GM12874 (cell line): ENCODE data around the gene DPH5.

Experiments
- CTCF ChIP-seq: IDR thresholded peaks from 2 replicates; pipeline ENCODE4 v1.5.1; 2011; ENCODE audit warnings: low read depth, mild to moderate bottlenecking, control low read depth, low read length, moderate library complexity; ENCODE audit not compliant: insufficient read depth

DPH5 gene

GRCh38 chr1:101028466-101028865, 2.9 kb upstream of the DPH5 start:
- TF ChIP-seq CTCF, result no peak

GRCh38 chr1:101027194-101027772, 1.7 kb upstream of the DPH5 start:
- no peak for TF ChIP-seq CTCF

GRCh38 chr1:101026430-101026788, 825 bp upstream of the DPH5 start:
- TF ChIP-seq CTCF, result no peak

- no peak for TF ChIP-seq CTCF
Observed at GRCh38 chr1:101025283-101025656, 314 bp downstream of the DPH5 start.

- TF ChIP-seq CTCF, result no peak
Observed at GRCh38 chr1:101022294-101022693, 3.3 kb downstream of the DPH5 start.

GRCh38 chr1:101017448-101017847, 8.1 kb downstream of the DPH5 start:
- no peak for TF ChIP-seq CTCF

GRCh38 chr1:101013776-101014175, 11.8 kb downstream of the DPH5 start:
- TF ChIP-seq CTCF, result no peak
